GM13977 (cell line): ENCODE measurements around the gene TYRP1.
A peak's percentile ranks its signal among the peaks of the same experiment; 100 is the strongest.

Experiments used
- DNase-seq: peaks from one replicate; pipeline ENCODE4 v3.0.0; 2012; ENCODE audit warnings: low spot score
- in situ Hi-C: fragments of 300-500 bp; cut with MboI; formaldehyde crosslinking; loops from one replicate; pipeline ENCODE4 v1.12.0; 2022; ENCODE audit warnings: low sequenced_read_pairs, low pct_unique_long_range_greater_than_20kb, mixed read lengths, inconsistent platforms; ENCODE audit not compliant: unreplicated experiment
- TF ChIP-seq, protein P1 (sequence below): IDR thresholded peaks from 2 replicates; pipeline ENCODE4 v1.5.1; 2012; ENCODE audit warnings: mild to moderate bottlenecking, control low read depth; ENCODE audit not compliant: insufficient read depth; ENCODE audit errors: extremely low read depth, missing control alignments

TYRP1 gene

DNA sequence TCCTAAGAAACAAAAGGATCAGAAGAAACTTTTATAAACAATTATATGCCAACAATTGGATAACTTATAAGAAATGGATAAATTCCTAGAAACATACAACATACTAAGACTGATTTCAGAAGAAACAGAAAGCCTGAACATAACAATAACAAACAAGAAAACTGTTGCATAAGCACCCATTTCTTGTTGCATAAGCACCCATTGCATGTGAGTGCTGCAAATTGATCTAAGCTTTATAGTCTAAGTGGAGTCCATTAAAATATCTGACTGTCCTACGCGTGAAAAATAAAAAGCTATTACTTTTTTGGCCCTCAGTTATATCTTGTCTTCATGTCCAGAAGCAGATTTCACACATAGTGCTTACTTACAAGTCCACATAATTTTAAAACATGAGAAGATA is 19.3 kb downstream of the TYRP1 start:
- no peak for DNase-seq
- in situ Hi-C loops = no loop called here
- TF ChIP-seq, protein P1, sequence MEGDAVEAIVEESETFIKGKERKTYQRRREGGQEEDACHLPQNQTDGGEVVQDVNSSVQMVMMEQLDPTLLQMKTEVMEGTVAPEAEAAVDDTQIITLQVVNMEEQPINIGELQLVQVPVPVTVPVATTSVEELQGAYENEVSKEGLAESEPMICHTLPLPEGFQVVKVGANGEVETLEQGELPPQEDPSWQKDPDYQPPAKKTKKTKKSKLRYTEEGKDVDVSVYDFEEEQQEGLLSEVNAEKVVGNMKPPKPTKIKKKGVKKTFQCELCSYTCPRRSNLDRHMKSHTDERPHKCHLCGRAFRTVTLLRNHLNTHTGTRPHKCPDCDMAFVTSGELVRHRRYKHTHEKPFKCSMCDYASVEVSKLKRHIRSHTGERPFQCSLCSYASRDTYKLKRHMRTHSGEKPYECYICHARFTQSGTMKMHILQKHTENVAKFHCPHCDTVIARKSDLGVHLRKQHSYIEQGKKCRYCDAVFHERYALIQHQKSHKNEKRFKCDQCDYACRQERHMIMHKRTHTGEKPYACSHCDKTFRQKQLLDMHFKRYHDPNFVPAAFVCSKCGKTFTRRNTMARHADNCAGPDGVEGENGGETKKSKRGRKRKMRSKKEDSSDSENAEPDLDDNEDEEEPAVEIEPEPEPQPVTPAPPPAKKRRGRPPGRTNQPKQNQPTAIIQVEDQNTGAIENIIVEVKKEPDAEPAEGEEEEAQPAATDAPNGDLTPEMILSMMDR = no peak

DNA sequence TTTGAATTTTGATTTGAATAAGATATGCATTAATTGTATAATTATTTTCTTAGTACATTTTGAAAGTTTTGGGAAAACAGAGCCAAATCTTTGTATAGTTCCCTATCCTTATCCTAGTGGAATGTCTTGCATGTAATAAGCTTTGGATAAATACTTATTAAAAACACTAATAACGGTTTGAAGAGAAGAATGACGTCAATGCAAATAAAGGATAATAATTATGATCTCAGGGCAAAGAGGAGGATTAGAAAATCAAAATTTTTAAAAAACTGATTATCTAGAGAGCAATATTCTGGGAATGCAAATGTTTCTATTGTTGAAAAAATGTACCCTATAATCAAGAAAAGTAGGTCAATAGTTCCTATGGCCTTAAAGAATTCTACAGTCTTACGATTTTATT is 22.1 kb downstream of the TYRP1 start:
- DNase-seq = no peak
- TF ChIP-seq, protein P1 = no peak
- in situ Hi-C loops = no loop called here

DNA sequence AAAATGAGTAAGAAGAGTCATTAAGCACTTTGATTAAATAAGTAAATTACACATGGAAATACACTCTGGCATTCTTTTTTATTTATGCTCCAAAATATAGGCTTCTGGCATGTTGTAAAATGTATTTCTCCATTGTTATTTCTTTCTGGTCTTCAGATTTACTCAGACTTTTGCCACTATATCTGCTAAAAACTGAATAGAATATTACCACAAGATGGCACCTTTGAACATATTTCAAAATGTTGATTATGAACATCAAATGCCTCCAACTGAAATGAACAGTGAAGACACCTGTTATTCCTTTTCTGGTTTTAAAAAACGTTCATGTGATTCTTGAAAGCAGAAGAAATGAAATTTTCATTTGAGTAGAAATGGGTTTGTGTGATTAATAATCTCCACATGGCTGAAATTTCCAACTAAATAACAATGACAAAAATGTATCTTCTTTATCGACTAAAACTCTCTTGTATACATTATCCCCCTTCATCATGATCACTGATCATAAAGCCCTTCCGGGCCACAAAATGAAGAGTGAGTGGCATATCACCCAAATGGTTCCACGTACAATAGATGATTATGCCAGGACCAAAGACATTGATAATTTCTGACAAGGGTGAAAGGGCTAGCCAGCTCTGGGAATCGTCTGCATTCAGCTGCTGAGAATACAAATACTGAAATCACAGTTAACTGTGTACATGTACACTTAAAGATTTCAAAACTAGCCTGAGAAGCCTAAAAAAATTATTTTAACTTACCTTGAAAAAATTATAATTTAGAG is 23.8 kb downstream of the TYRP1 start:
- no peak for DNase-seq
- in situ Hi-C loops = no loop called here
- TF ChIP-seq, protein P1 = no peak

DNA sequence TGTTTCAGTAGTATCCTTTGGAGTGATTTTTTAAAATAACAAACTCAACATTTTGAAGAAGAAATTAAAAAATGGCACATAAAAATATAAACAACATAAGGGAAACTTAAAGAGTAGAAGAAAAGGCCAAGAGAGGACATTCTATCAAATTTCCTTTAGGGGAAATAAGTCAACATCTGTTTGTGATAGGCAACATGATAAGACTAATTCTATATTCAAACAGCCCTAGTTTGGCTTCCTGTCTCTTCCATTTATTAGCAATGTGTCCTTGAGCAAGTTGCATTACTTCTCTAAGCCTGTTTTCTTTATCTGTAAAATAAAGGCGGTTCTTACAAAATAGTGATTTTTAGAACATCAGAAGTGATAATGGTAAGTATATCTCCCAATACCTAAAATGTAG is 24.7 kb downstream of the TYRP1 start:
- TF ChIP-seq, protein P1 = no peak
- DNase-seq = no peak
- in situ Hi-C loops = no loop called here

DNA sequence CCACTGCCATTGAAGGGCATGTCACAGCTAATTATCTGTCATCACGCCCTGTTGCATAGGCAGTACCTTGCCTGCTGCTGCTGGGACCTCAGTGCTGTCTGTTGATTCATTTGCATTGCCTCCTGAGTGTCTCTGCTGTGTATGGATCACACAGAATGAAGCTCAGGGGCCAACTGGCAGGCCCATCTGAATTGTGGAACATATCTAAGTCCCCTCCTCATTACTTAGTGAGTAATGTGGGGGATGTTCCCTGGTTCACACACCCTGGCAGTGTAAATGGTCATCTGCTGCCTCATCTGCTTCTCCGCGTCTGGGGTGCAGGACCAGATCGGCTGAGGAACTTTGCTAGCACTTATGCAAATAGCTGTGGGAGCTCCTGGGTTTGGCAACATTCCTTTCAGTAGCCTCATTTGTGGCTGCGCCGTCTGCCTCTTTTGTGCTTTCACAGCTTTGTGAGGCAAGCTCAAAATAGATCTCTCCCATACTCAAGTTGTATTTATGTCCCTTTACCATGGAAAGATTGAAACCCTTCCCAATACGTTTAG is 25.4 kb downstream of the TYRP1 start:
- DNase-seq = no peak

DNA sequence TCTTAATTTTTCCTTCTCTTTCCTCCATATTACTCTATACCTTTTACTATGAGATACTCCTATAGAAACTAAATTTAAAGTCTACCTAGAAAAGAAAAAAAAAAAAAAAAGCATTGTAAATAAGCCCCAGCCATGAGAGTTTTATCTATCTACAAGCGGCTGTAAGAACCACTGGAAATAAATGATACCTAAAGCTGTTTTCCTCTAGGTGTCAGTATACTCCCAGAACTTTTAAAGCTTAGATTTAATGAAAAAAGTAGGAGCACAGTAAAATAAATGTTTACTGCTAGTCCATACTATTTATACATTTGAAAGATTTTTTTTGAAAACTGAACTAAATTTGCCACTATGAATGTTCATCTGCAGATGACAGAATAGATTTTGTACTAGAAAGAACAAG is 26.2 kb downstream of the TYRP1 start:
- in situ Hi-C loops = no loop called here
- DNase-seq = no peak
- TF ChIP-seq, protein P1 = peak; percentile 46

More for the DNA sequence above, 25.4 kb downstream of the TYRP1 start:
- TF ChIP-seq, protein P1 = no peak
- in situ Hi-C loops = no loop called here

DNA sequence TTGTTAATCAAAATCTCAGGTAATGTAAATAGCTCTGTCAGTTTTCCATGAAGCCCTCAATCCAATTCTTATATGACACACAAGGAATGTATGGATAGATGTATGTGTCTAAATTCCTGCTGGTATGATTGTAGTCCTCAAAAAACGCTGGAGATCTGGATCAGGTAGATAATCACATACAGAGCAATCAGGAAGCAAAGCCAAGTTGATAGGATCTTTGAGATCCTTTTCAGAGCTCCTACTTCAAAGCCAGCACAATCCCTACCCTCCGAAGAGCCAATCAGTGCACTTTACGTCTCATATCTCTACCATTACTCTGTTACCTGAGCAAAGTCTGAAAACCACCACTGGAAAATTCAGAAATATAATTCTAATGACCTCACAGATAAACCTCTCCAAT is 27.4 kb downstream of the TYRP1 start:
- DNase-seq = no peak
- TF ChIP-seq, protein P1 = no peak
- in situ Hi-C loops = no loop called here
